Measurements from ENCODE around the gene ESPL1.

- TF ChIP-seq POLR2A (IDR thresholded peaks at IDR 0.05) (no peak), CTCF (IDR thresholded peaks at IDR 0.05) (no peak), EP300 (IDR thresholded peaks at IDR 0.05) (no peak)
Measured at GRCh38 chr12:53276511-53276910, 8.4 kb downstream of the ESPL1 start.

Measured in ovary (tissue), 3 donors.